Endothelial cell of umbilical vein (primary cell): ENCODE results near the gene ETS1. TPM values are rescaled to one million over a fixed set of nuclear protein-coding genes. Genes with fewer than 3 reads are reported as not detected.
A peak's percentile ranks its signal among the peaks of the same experiment; 100 is the strongest.

Experiments used
- BruUV-seq: library from RNA; stranded (reverse); fragments of 400-500 nt; replicated peaks from 2 replicates; lab custom pipeline; 2021; lab: Mats Ljungman, UMichigan
- CTCF ChIA-PET: fragments of 300-600, 350-600 bp; sonication (Branson Sonifier 250); formaldehyde crosslinking; loops from one replicate; lab custom pipeline; 2021; ENCODE audit warnings: antibody characterized with exemption, inconsistent platforms; lab: Charles Lee
- POLR2A ChIA-PET: fragments of 300-600, 350-600 bp; sonication (Branson Sonifier 250); formaldehyde crosslinking; loops from one replicate; lab custom pipeline; 2021; ENCODE audit warnings: antibody characterized with exemption, inconsistent platforms; lab: Charles Lee
- DNase-seq: peaks from one replicate; pipeline ENCODE4 v3.0.0-alpha.2; 2011; ENCODE audit warnings: low read depth, low spot score
- FAIRE-seq: peaks from 2 replicates; lab custom pipeline; 2011; peaks lifted over from hg19 to GRCh38; lab: Jason Lieb, UNC
- H2AFZ ChIP-seq: 2 replicates; pipeline ENCODE4 v1.6.0; 2012; ENCODE audit warnings: low read depth, low read length, control low read depth, inconsistent platforms
- H3K27ac ChIP-seq: 2 replicates; pipeline ENCODE4 v1.5.1; 2011; ENCODE audit warnings: low read depth, mild to moderate bottlenecking, control low read depth, low read length, moderate library complexity; ENCODE audit not compliant: insufficient read depth
- H3K27me3 ChIP-seq, 2 experiments: 2 replicates each; pipeline versions ENCODE4 v1.6.0 to v1.6.1; 2011; ENCODE audit warnings: low read length in 2 of 2, mixed read lengths in 1 of 2; ENCODE audit not compliant: control insufficient read depth in 2 of 2, insufficient read depth in 2 of 2
- H3K36me3 ChIP-seq, 2 experiments: 2 replicates in 1 of 2; 3 replicates in 1 of 2; pipeline ENCODE4 v1.5.1; 2011; ENCODE audit warnings: low read length in 2 of 2, mild to moderate bottlenecking in 1 of 2, moderate library complexity in 1 of 2; ENCODE audit not compliant: control insufficient read depth in 2 of 2, insufficient read depth in 2 of 2; ENCODE audit errors: extremely low read depth in 1 of 2
- H3K4me1 ChIP-seq: 3 replicates; pipeline ENCODE4 v1.5.1; 2011; ENCODE audit warnings: mild to moderate bottlenecking, low read length; ENCODE audit not compliant: control insufficient read depth, insufficient read depth; ENCODE audit errors: extremely low read depth
- H3K4me2 ChIP-seq: 2 replicates; pipeline ENCODE4 v1.6.1; 2011; ENCODE audit warnings: low read length, control low read depth, mixed read lengths; ENCODE audit not compliant: insufficient read depth
- H3K4me3 ChIP-seq, 3 experiments: fragments of 200-600 bp in 1 of 3; sonication (generic), shearing (Covaris generic) in 1 of 3; replicated peaks in 1 of 3; 2 replicates each; pipeline ENCODE4 v1.5.1; 2011 to 2016; ENCODE audit warnings: control low read depth in 3 of 3, low read length in 3 of 3, mild to moderate bottlenecking in 2 of 3, inconsistent platforms in 1 of 3, low read depth in 1 of 3, moderate library complexity in 1 of 3; ENCODE audit not compliant: insufficient read depth in 1 of 3
- H3K79me2 ChIP-seq: 2 replicates; pipeline ENCODE4 v1.6.0; 2012; ENCODE audit warnings: low read length, inconsistent platforms; ENCODE audit not compliant: control insufficient read depth, insufficient read depth
- H3K9ac ChIP-seq: replicated peaks from 2 replicates; pipeline ENCODE3; 2011; ENCODE audit warnings: low read length, control low read depth; ENCODE audit not compliant: insufficient read depth; ENCODE audit errors: extremely low read depth
- H3K9me1 ChIP-seq: replicated peaks from 3 replicates; pipeline ENCODE4 v1.6.0; 2011; ENCODE audit warnings: mild to moderate bottlenecking, low read length; ENCODE audit not compliant: control insufficient read depth, insufficient read depth; ENCODE audit errors: extremely low read depth
- H3K9me3 ChIP-seq: replicated peaks from 2 replicates; pipeline ENCODE4 v1.5.1; 2012; ENCODE audit warnings: low read length, inconsistent platforms; ENCODE audit not compliant: control insufficient read depth, insufficient read depth
- H4K20me1 ChIP-seq: replicated peaks from 2 replicates; pipeline ENCODE3; 2011; ENCODE audit warnings: mild to moderate bottlenecking, low read length; ENCODE audit not compliant: control insufficient read depth, insufficient read depth; ENCODE audit errors: extremely low read depth
- CTCF ChIP-seq, 2 donors: IDR thresholded peaks; 1 replicate in 1 of 2; 2 replicates in 1 of 2; pipeline ENCODE4 v1.5.1; 2011; ENCODE audit warnings: low read length in 2 of 2, mild to moderate bottlenecking in 2 of 2, moderate library complexity in 2 of 2, control low read depth in 1 of 2, inconsistent platforms in 1 of 2, low read depth in 1 of 2; ENCODE audit not compliant: insufficient read depth in 1 of 2; ENCODE audit errors: extremely low read depth in 1 of 2
- EZH2 ChIP-seq: IDR thresholded peaks from 2 replicates; pipeline ENCODE4 v1.6.1; 2012; ENCODE audit warnings: borderline replicate concordance, low read depth, mild to moderate bottlenecking, moderate library complexity, low read length, inconsistent platforms; ENCODE audit not compliant: severe bottlenecking
- FOS ChIP-seq: IDR thresholded peaks from 2 replicates; pipeline ENCODE4 v1.6.1; 2011; ENCODE audit warnings: mild to moderate bottlenecking, low read length, moderate library complexity, borderline replicate concordance; ENCODE audit not compliant: insufficient read depth
- GATA2 ChIP-seq: IDR thresholded peaks from 2 replicates; pipeline ENCODE4 v1.7.0; 2011; ENCODE audit warnings: low read depth, mild to moderate bottlenecking, moderate library complexity, mixed read lengths, low read length; ENCODE audit not compliant: insufficient read length, insufficient read depth
- JUN ChIP-seq: IDR thresholded peaks from 2 replicates; pipeline ENCODE4 v1.6.1; 2011; ENCODE audit warnings: borderline replicate concordance, low read depth; ENCODE audit not compliant: insufficient read length, insufficient read depth
- MAX ChIP-seq: IDR thresholded peaks from 2 replicates; pipeline ENCODE4 v1.6.1; 2011; ENCODE audit not compliant: insufficient read depth, insufficient read length
- MYC ChIP-seq: IDR thresholded peaks from one replicate; pipeline ENCODE4 v1.6.1; 2011; ENCODE audit warnings: mild to moderate bottlenecking, low read depth, low read length
- POLR2A ChIP-seq: IDR thresholded peaks from 2 replicates; pipeline ENCODE4 v1.6.1; 2012; ENCODE audit warnings: low read depth, mild to moderate bottlenecking, control low read depth, low read length
- POLR2AphosphoS5 ChIP-seq: IDR thresholded peaks from 2 replicates; pipeline ENCODE4 v1.6.1; 2012; ENCODE audit warnings: low read depth, mild to moderate bottlenecking, control low read depth, low read length, moderate library complexity; ENCODE audit not compliant: insufficient read depth
- dilution Hi-C: fragments of 300-500 bp; cut with MboI; formaldehyde crosslinking; loops from one replicate; pipeline ENCODE4 v1.15.0; 2019; ENCODE audit warnings: low sequenced_read_pairs; ENCODE audit not compliant: extremely low pct_ligation_motif_present
- intact Hi-C: fragments of 100-400 bp; cut with micrococcal nuclease; formaldehyde crosslinking; loops from one replicate; pipeline ENCODE4 v1.10.0; 2022
- polyA plus RNA-seq, 4 experiments: library from polyadenylated mRNA; depleted of rRNA in 3 of 4; stranded (reverse) in 3 of 4; unstranded in 1 of 4; fragments of >200 nt; gene quantifications; 2 replicates each; pipeline versions ENCODE4 v1.2.1 to v1.2.3, GENCODE V29; 2011 to 2012; ENCODE audit warnings: missing spikeins in 1 of 4
- total RNA-seq: library from RNA; stranded (reverse); gene quantifications from 2 replicates; pipeline ENCODE4 v1.2.3, GENCODE V29; 2021

Gene ETS1
- total and polyA plus RNA-seq, 2 donors (not counting 3 experiments of a cell fraction or from before 2014, with no cell fraction given) = 34.2 to 115 TPM

- CTCF ChIA-PET = interaction anchor here (1.0 to 2.2 kb wide), 10 partner anchors 12 to 418 kb away, joined by 3 to 9 read pairs (median 5); partner anchors contain the start of gene ETS1
- Histone ChIP-seq H3K27me3 (no peaks in the 10 kb centered on the region), H4K20me1 (no peaks in the 10 kb centered on the region), H3K79me2 (no peaks in the 10 kb centered on the region), H3K9me1 (no peaks in the 10 kb centered on the region), H3K27ac (peak overlapping the region; percentile 84), H3K9me3 (no peaks in the 10 kb centered on the region), H3K4me1 (peaks cover 37% of the 10 kb centered on the region), H3K4me2 (peak overlapping the region; percentile 68), H3K9ac (peak overlapping the region; percentile 28), H3K4me3 (no peak overlapping the region), H2AFZ (no peak overlapping the region), H3K36me3 (no peaks in the 10 kb centered on the region)
- POLR2A ChIA-PET = no interaction called here
- peak; percentile 42 for FAIRE-seq
- DNase-seq = no peak
- intact Hi-C loops (loop anchor here (1.0 kb wide), 1 partner anchor 27 kb away; no protein-coding TSS in a partner anchor), dilution Hi-C loops (no loop called here)
- TSS peak; percentile 77 for BruUV-seq
- TF ChIP-seq GATA2 = no peak
- TF ChIP-seq FOS = no peak
- no peak for TF ChIP-seq MYC
- no peak for TF ChIP-seq JUN
- no peak for TF ChIP-seq POLR2A
- no peak for TF ChIP-seq MAX
- TF ChIP-seq POLR2AphosphoS5 = no peak
- TF ChIP-seq CTCF (IDR thresholded peaks at IDR 0.05; ENCODE audit: extremely low read depth in 1 of 2, insufficient read depth in 1 of 2, low read depth in 1 of 2, low read length in 2 of 2) = no peak
- no peak for TF ChIP-seq EZH2
Measured at GRCh38 chr11:128575174-128575960, 12.0 kb downstream of the ETS1 start.
